NCI-H1417 treated with DMSO at 0.1 percent for 48 hours (cell line): ENCODE data around the gene MGAT2.
"Not testable (repeated sequence)": the region's sequence is repeated elsewhere in the genome, so short reads cannot be mapped to it uniquely, and the experiment has no call there.

ENCODE experiments used
- DNase-seq: peaks from one replicate; lab custom pipeline; 2025; lab: John Stamatoyannopoulos, UW

Gene MGAT2

DNA sequence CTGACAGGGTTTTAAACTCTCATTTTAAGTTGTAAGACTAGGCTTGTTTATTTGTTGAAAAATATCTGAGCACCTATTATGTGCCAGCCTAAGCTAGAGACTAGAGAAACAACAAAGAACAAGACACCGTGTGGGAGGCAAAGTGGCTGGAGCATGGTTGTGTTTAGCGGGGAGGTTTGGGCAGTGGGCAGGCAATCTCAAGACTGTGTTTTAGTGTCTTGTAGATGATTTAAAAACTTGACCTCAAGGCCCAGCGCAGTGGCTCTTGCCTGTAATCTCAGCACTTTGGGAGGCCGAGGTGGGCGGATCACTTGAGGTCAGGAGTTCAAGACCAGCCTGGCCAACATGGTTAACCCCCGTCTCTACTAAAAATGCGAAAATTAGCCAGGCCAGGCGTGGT lies 7.9 kb upstream of the MGAT2 start:
- DNase-seq = no peak

DNA sequence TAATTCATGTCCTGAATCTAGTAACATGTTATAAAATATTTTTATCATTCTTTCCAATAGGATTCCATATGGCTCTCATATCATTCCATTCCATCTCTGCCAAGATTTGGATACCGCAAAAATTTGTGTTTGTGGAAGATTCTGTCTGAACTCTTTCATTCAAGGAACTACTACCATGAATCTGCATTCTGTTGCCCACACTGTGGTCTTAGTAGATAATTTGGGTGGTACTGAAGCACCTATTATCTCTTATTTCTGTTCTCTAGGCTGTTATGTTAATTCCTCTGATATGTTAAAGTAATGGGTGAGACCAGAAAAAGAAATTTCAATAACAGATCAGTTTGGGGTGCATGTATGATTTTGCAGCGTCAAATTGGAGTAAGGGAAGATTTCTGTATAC lies 6.4 kb upstream of the MGAT2 start:
- no peak for DNase-seq

DNA sequence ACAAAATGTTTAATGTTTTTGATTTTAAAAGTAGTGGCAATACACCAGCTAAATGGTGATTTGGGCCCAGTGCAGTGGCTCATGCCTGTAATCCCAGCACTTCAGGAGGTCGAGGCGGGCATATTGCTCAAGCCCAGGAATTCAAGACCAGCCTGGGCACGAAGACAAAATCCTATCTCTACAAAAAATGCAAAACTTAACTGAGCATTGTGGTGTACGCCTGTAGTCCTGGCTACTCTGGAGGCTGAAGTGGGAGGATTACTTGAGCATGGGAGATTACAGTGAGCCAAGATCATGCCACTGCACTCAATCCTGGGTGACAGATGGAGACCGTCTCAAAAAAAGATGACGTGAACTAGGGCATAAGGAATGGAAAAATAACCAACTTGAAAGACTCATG lies 4.8 kb upstream of the MGAT2 start:
- DNase-seq = no peak

DNA sequence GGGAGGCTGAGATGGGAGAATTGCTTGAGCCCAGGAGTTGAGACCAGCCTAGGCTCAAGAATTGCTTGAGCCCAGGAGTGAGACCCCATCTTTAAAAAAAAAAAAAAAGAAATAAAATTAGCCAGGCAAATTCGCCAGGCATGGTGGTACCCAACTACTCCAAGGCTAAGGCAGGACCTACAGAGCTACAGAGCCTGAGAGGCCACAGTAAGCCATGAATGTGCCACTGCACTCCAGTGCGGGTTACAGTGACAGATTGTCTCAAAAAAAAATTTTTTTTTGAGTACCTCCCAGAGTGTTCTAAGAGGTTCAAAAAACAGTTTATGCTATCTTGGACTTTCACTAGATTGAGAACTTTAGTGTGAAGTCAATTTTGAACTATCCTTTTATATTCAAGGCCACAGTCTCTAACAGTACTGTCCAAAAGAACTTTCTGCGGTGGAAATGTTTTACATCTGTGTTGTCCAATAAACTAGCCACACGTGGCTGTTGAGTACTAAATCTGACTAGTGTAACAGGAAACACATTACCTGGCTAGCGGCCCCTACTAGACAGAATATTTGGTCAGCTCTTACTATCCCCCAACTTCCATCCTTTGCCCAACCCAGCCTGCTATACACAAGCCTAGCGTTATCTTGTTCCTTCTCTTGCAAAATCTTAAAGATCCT lies 2.6 kb upstream of the MGAT2 start:
- no peak for DNase-seq

DNA sequence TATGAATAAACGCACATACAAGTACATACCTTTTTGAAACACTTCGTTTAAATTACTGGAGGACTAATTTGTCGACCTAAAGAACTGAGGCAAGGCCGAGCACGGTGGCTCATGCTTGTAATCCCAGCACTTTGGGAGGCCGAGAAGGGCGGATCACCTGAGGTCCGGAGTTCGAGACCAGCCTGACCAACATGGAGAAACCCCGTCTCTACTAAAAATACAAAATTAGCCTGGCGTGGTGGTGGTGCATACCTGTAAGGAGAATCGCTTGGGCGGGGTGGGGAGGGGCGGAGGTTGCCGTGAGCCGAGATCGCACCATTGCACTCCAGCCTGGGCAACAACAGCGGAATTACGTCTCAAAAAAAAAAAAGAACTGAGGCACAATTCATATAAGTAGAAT lies 1.3 kb upstream of the MGAT2 start:
- not testable (repeated sequence) for DNase-seq

DNA sequence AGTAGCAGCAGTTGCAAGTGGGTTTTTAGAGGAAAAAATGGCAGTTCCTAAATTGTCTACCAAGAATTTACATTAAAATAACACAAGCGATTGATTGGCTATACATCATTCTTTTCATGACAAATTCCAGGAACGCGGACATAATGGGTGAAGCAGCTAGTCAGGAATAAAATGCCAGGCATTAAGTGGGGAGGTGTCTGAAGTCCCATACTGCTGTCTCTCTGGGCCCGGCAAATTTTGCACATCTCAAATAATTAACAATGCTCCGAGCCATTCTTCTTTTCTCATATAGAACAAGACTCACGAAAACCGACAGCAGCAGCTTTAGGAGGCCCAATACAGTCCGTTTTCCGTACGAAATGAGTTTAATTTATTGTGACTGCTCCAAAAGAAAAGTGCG lies 869 bp upstream of the MGAT2 start:
- no peak for DNase-seq

DNA sequence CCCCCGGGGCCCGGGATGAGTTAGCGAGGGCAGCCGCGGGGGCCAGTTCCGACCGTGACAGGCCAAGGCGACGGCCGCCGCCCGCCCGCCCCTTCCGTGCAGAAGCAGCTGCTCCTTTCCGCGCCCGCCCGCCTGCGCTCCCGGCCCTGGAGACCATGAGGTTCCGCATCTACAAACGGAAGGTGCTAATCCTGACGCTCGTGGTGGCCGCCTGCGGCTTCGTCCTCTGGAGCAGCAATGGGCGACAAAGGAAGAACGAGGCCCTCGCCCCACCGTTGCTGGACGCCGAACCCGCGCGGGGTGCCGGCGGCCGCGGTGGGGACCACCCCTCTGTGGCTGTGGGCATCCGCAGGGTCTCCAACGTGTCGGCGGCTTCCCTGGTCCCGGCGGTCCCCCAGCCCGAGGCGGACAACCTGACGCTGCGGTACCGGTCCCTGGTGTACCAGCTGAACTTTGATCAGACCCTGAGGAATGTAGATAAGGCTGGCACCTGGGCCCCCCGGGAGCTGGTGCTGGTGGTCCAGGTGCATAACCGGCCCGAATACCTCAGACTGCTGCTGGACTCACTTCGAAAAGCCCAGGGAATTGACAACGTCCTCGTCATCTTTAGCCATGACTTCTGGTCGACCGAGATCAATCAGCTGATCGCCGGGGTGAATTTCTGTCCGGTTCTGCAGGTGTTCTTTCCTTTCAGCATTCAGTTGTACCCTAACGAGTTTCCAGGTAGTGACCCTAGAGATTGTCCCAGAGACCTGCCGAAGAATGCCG lies 699 bp downstream of the MGAT2 start:
- peak; percentile 15 for DNase-seq

DNA sequence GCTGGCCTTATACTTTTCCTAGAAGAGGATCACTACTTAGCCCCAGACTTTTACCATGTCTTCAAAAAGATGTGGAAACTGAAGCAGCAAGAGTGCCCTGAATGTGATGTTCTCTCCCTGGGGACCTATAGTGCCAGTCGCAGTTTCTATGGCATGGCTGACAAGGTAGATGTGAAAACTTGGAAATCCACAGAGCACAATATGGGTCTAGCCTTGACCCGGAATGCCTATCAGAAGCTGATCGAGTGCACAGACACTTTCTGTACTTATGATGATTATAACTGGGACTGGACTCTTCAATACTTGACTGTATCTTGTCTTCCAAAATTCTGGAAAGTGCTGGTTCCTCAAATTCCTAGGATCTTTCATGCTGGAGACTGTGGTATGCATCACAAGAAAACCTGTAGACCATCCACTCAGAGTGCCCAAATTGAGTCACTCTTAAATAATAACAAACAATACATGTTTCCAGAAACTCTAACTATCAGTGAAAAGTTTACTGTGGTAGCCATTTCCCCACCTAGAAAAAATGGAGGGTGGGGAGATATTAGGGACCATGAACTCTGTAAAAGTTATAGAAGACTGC lies 1.5 kb downstream of the MGAT2 start:
- no peak for DNase-seq

DNA sequence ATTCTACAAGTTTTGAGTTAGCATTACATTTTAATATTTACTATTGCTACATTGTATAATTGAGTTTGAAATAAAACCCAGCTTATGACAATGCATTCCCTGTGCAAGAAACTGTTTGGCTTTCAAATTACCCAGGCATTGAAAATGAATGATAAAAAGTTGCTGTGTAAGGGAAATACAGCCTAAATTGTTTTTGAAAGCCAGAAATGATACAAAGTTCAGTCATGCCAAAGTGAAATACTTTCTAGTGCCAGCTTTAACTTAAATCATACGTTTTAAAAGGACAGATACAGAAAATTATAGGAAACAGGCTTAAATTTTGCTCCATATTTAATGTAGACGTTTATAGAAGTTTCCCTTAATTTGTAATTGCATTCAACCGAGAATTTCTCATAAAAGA lies 2.8 kb downstream of the MGAT2 start:
- no peak for DNase-seq

DNA sequence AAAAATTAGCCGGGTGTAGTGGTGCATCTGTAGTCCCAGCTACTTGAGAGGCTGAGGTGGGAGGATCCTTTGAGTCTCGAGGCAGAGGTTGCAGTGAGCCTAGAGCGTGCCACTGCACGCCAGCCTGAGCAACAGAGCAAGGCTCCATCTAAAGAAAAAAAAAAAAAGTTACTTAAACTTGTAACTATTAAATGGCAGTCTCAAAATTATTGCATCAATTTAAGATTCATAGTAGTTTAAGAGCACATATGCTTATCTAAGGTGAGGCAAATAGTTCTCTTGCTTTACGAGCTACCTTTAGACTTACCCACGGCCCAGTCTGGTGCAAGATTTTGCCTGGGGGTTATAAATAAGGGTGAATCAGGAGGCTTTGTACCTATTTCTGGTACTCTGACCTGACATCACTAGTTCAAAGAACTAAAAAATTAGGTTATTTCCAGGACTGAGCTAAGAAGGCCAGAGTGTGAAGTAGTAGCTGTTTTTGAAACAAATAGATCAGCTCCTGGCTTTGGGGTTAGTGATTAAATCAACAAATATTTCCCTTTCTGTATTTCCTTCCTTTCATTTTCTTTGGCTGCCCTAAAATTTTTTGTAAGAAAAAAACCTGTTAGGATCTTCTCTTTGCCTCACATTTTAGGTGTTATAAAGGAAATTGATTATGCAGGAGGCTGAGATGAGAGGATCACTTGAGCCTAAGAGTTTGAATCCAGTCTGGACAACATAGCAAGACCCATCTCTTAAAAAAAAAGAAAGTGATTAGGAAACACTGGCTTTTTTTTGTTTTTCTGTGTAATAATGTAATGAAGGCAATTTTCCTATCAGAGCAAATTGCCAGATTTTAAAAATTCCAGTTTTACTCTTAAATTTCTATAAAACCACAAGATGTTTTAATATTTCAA lies 3.6 kb downstream of the MGAT2 start:
- no peak for DNase-seq

DNA sequence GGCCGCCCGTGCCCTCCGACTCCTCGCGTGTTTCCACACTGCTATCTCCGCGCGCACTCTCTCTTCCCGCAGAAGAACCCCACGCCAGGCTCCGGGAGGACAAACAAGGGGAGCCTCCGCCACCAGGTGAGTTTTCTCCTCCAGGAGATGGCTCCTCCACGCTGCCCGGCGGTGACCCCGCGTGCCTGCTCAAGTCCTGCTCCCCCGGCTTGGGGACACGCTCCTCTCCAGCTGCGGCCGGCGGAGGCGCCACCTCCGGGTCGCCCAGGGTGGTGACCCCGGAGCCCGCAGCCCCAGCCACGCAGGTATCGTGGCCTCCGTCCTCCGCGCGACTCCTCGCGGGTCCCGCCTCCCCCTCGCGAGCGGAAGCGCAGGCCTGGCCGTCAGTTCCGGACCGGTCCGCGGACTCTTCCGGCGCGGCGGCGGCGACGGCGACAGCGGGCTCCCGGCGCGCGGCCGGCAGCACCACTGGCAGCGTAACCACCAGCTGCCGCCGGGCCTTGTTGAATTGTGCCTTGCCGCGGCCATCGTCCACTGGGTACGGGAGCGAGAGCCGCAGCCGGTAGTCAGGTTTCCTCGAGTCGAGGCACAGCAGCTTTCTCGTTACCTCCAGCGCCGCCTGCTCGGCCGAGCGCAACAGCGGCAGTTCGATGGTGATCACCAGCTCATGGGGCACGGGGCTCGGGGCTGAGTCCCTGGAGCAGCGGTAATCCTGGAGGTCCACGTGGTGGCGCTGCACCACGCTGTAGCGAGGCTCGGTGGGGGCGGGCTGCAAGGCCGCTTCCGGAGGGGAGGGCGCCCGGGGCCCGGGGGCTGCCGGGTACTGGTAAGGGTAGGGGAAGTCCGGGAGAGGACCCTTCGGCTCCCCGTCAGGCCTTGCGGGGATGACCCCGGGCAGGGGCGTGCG lies 13.3 kb downstream of the MGAT2 start:
- peak; percentile 78 for DNase-seq

DNA sequence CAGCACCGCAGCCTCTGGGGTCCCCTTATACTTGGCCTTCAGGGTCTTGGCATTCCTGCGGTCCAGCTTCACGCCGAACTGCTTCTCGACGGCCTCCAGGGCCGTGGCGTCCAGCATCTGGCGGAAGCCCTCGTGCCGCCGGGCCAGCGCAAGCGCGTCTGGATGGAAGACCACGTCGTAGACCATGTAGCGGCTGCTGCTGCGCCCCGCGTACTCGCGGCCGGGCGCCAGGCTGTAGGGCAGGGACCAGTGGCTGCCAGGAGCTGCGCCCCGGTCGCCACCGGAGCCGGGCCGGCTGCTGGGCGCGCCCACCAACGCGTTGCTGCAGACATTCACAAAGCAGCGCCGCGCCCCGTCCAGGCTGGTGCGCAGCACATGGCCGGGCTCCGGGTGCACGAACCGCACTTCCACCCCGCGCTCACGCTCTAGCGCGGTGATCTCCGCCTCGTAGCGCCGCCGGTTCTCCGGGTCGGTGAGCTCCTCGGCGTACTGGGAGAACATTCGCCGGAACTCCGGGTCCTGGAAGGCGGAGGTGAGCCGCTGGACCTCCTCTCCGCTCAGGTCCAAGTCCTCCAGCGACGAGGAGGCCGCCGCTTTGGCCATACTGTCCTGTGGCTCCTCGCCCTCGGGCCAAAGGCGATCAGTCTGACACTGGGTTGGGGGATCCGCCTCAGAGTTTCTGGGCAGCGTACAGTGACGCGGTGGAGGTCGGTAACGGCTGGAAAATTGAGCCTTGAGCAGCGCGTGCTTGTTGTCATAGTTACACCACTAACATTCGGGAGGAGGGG lies 14.1 kb downstream of the MGAT2 start, which contains the start of gene DNAAF2:
TSS of gene DNAAF2 (minus strand) at position 698 of the 788 bp plus-strand sequence. CDS start at position 603, 95 bp downstream.
- peak; percentile 56 for DNase-seq

DNA sequence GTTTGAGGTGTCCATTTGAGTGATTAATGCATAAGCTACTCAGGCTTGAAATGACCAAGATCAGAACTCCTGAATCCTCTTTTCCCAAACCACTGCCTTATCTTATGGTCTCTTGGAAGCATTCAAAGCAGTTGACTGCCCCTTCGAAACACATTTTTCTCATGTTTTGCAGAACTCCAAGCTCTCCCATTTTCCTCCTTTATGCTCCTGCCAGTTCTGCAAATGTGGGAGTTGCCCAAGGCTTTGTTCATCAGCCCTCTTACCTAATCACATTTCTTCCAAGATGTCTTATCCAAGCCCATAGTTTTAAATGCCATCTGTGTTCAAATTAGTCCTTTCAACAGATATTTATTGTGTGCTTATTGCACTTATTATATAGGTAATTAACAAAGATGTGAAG lies 16.3 kb downstream of the MGAT2 start:
- no peak for DNase-seq

DNA sequence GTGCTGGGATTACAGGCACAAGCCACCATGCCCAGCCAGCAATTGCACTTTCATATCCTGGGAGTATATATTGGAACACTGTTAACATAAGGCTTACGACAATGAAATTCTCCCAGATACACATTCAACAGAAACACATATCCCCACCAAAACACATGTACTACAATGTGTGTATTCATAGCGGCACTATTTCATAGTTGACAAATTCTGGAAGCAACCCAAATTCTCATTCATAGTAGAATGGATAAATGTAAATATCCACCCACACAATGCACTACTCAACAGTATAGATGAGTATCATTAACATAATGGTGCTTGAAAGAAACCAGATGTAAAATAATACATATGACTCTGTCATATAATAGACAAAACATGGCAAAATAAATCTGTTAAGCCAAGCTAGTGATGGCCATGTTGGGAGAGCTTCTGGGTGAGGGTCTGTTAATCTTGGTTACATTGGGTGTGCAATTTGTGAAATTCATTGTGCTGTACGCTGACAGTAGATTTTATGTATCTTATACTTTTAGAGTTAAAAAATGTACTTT lies 17.0 kb downstream of the MGAT2 start:
- no peak for DNase-seq

DNA sequence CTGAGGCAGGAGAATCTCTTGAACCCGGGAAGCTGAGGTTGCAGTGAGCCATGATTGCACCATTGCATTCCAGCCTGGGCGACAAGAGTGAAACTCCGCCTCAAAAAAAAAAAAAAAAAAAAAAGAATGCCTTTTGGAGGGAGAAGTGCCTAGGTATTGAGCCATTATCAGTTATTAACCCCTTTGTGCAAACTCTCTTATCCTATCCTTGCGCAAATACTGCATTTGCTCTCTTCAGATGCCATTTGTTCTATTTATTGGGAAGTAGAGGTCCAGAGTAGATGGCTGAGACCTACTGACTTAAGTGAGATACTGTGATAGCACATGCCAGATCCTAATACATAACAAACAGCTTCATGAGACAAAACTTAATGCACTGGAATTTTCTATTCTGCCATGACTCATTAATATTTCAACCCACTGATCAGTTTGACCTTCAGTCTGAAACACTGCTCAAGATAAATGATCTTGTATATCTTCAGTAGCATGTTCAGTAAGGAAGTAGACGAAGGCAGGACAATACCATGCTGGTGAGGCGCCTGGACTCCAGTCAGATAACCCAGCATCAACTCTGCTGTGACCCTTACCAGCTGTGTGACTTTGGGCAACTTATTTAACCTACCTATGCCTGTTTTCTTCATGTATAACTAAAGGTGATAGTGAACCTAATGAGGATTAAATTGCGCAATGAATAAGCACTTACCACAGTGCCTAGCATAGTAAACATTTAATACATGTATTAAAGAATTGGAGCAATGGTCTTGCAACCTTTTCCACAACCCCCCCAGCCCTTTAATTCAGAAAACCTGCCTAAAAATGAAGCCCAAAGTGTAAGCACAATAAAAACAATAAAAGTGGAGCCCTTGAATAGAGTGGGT lies 20.2 kb downstream of the MGAT2 start:
- DNase-seq = no peak

DNA sequence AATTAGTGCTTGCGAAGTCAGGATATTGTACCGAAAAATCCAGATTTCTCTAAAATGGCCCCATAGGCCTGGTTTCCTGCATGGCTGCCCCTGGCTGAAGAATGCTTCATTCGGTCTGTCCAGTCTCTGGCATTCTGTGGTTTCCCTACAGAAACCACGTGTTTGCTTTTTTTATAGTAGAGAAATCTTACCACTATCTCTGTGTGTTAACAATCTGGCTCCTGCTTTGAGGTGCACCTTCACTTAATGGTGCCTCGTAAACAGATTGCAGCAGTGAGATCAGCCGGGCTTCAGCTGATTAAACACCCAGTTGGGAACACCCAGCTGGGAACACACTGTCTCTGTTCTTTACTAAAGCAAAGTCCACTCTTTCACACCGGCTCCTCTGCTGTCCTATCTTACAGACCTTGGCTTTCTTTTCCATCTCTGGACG lies 21.1 kb downstream of the MGAT2 start:
- no peak for DNase-seq

DNA sequence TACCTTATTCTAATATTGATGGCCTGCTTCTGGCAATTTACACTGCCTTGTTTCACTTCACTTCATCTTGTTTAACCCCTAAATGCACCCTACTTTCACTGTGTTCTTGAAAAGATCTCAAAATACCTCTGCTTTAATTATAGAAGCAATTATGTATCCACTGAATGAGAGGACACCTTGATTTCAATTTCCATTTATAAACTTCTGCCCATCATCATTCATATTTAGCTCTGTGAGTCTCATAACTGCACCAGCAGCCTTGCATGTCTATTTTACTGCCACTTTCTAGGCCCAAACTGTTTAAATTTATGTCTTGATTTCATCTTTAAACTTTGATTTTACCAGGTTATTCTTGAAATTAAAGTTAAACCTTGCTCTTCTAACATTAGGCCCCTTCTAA lies 21.6 kb downstream of the MGAT2 start:
- no peak for DNase-seq

DNA sequence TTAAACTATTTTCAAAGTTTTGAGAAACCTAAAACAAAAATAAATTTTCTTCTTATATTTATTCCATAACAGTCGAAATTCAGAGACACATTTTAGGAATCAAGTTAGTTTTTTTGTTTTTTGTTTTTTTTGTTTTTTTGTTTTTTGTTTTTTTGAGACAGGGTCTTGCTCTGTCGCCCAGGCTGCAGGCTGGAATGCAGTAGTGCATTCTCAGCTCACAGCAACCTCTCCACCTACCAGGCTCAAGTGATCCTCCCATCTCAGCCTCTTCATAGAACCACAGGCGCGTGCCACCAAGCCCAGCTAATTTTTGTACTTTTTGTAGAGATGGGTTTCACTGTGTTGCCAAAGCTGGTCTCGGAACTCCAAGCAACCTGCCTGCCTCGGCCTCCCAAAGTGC lies 32.9 kb downstream of the MGAT2 start:
- no peak for DNase-seq

DNA sequence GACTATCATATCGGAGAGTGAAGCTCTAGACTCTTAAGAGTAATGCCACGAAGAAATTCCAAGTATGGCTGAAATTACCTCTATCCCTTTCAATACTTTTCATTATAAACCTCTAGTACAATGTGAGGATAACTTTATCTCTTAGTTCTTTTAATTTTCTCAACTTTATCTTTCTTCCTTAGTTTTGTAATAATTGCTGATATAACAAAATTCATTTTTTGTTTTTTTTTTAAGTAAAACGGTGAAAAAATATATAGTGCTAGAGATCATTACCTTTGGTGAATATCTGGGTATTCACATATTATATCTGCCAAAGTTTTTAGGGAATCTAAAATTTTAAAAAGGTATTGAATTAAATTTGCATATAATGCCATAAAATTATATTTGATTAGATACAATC lies 33.9 kb downstream of the MGAT2 start:
- no peak for DNase-seq
